Vagina (tissue), 2 donors: Measurements from ENCODE around the gene C1orf116.

Source experiments
- CTCF ChIP-seq, 3 experiments: fragments of 450-650 bp in 2 of 3; fragments of 200-600 bp in 1 of 3; sonication (generic) in 1 of 3; IDR thresholded peaks; one replicate each; pipeline ENCODE4 v1.5.1; 2017 to 2019; ENCODE audit warnings: antibody characterized with exemption in 3 of 3, mild to moderate bottlenecking in 2 of 3, moderate library complexity in 2 of 3
- POLR2A ChIP-seq, 2 donors: fragments of 450-650 bp; IDR thresholded peaks; one replicate each; pipeline ENCODE4 v1.6.1; 2017; ENCODE audit warnings: antibody characterized with exemption in 2 of 2, mild to moderate bottlenecking in 2 of 2, moderate library complexity in 2 of 2
- POLR2AphosphoS5 ChIP-seq, 2 donors: sonication (generic); formaldehyde crosslinking; IDR thresholded peaks; one replicate each; pipeline ENCODE4 v1.9.0; 2017; ENCODE audit warnings: antibody characterized with exemption in 2 of 2, mild to moderate bottlenecking in 2 of 2, low read depth in 1 of 2; ENCODE audit not compliant: insufficient read depth in 1 of 2

DNA sequence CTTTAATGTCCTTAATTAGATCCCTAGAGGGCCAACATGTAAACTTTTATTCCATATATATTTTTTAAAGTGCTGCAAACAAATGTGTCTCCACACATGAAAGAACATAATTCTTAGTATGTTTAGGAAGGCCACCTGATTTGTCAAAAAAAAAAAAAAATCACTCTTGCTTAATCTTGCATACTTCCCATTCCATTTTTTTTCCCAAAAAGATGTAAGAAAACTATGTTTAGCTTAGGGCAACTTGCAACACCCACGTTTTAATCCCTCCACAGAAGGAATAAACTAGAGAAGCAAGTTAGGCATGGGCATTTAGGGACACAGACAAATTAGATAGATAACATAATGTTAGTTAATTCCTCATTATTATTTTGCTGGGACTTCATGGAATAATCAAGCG, 12.9 kb upstream of the C1orf116 start:
- TF ChIP-seq CTCF (IDR thresholded peaks at IDR 0.05) (no peak), POLR2A (IDR thresholded peaks at IDR 0.05) (no peak), POLR2AphosphoS5 (IDR thresholded peaks at IDR 0.05; ENCODE audit: insufficient read depth in 1 of 2, low read depth in 1 of 2) (no peak)
